GM19035 (cell line): ENCODE results near the gene COMP.

Experiments used
- ATAC-seq: cut with Tn5 transposase; IDR thresholded peaks from one replicate; pipeline ENCODE4 v1.9.1; 2021; ENCODE audit not compliant: unreplicated experiment

COMP gene

GRCh38 chr19:18804139-18804601, 13.1 kb upstream of the COMP start:
- no peak for ATAC-seq

GRCh38 chr19:18803550-18804138, 12.5 kb upstream of the COMP start:
- ATAC-seq, result no peak

- ATAC-seq, result no peak
Observed at GRCh38 chr19:18802354-18802753, 11.2 kb upstream of the COMP start.

GRCh38 chr19:18800636-18801035, 9.5 kb upstream of the COMP start:
- ATAC-seq, result no peak

GRCh38 chr19:18800079-18800478, 9.0 kb upstream of the COMP start:
- no peak for ATAC-seq

- no peak for ATAC-seq
Observed at GRCh38 chr19:18799389-18799970, 8.4 kb upstream of the COMP start.

- ATAC-seq, result no peak
Observed at GRCh38 chr19:18798384-18799352, 7.6 kb upstream of the COMP start.

GRCh38 chr19:18796239-18796638, 5.1 kb upstream of the COMP start:
- no peak for ATAC-seq

GRCh38 chr19:18795540-18795939, 4.4 kb upstream of the COMP start:
- no peak for ATAC-seq

GRCh38 chr19:18794692-18795091, 3.6 kb upstream of the COMP start:
- no peak for ATAC-seq

- ATAC-seq, result no peak
Observed at GRCh38 chr19:18794029-18794313, 2.9 kb upstream of the COMP start.

- ATAC-seq, result no peak
Observed at GRCh38 chr19:18793144-18794028, 2.3 kb upstream of the COMP start.

GRCh38 chr19:18792661-18793060, 1.6 kb upstream of the COMP start:
- no peak for ATAC-seq

- ATAC-seq, result no peak
Observed at GRCh38 chr19:18791315-18791678, 192 bp upstream of the COMP start.

- ATAC-seq, result no peak
Observed at GRCh38 chr19:18789883-18790565, 1.1 kb downstream of the COMP start.

GRCh38 chr19:18789422-18789869, 1.7 kb downstream of the COMP start:
- no peak for ATAC-seq

- ATAC-seq, result no peak
Observed at GRCh38 chr19:18788529-18789421, 2.3 kb downstream of the COMP start.

GRCh38 chr19:18785179-18786124, 5.7 kb downstream of the COMP start:
- no peak for ATAC-seq

- no peak for ATAC-seq
Observed at GRCh38 chr19:18784786-18785120, 6.4 kb downstream of the COMP start.
